Keratinocyte (primary cell): ENCODE results near the gene AXL. TPM values are rescaled to one million over a fixed set of nuclear protein-coding genes. Genes with fewer than 3 reads are reported as not detected.

Source experiments
- DNase-seq: peaks from one replicate; pipeline ENCODE4 v3.0.0-alpha.2; 2011; ENCODE audit warnings: low read depth, missing footprints, low spot score
- FAIRE-seq: peaks from 2 replicates; lab custom pipeline; 2011; peaks lifted over from hg19 to GRCh38; lab: Jason Lieb, UNC
- H2AFZ ChIP-seq: 2 replicates; pipeline ENCODE4 v1.6.0; 2012; ENCODE audit warnings: low read length, control low read depth, inconsistent platforms; ENCODE audit not compliant: control insufficient read depth
- H3K27ac ChIP-seq: 2 replicates; pipeline ENCODE4 v1.5.1; 2011; ENCODE audit warnings: low read length; ENCODE audit not compliant: control insufficient read depth, insufficient read depth
- H3K27me3 ChIP-seq: 3 replicates; pipeline ENCODE4 v1.6.0; 2011; ENCODE audit warnings: low read length; ENCODE audit not compliant: control insufficient read depth, insufficient read depth; ENCODE audit errors: extremely low read depth
- H3K36me3 ChIP-seq, 2 experiments: 2 replicates in 1 of 2; 3 replicates in 1 of 2; pipeline ENCODE4 v1.5.1; 2011; ENCODE audit warnings: low read length in 2 of 2, mild to moderate bottlenecking in 1 of 2; ENCODE audit not compliant: control insufficient read depth in 2 of 2, insufficient read depth in 2 of 2; ENCODE audit errors: extremely low read depth in 1 of 2
- H3K4me1 ChIP-seq: 3 replicates; pipeline ENCODE4 v1.5.1; 2011; ENCODE audit warnings: low read length; ENCODE audit not compliant: control insufficient read depth, insufficient read depth; ENCODE audit errors: extremely low read depth
- H3K4me2 ChIP-seq: 3 replicates; pipeline ENCODE4 v1.6.0; 2011; ENCODE audit warnings: low read depth, low read length; ENCODE audit not compliant: control insufficient read depth, insufficient read depth; ENCODE audit errors: extremely low read depth
- H3K4me3 ChIP-seq, 3 experiments: fragments of 200-600 bp in 1 of 3; sonication (generic) in 1 of 3; 2 replicates in 2 of 3; 3 replicates in 1 of 3; pipeline ENCODE4 v1.5.1; 2011 to 2016; ENCODE audit warnings: low read length in 3 of 3, mild to moderate bottlenecking in 3 of 3, control low read depth in 2 of 3, inconsistent platforms in 1 of 3, low read depth in 1 of 3, mixed read lengths in 1 of 3, mixed run types in 1 of 3, moderate library complexity in 1 of 3; ENCODE audit not compliant: control insufficient read depth in 2 of 3, insufficient read depth in 2 of 3; ENCODE audit errors: extremely low read depth in 1 of 3
- H3K79me2 ChIP-seq: 2 replicates; pipeline ENCODE4 v1.6.0; 2012; ENCODE audit warnings: low read length; ENCODE audit not compliant: control insufficient read depth, insufficient read depth
- H3K9ac ChIP-seq: 3 replicates; pipeline ENCODE4 v1.6.0; 2011; ENCODE audit warnings: low read length; ENCODE audit not compliant: control insufficient read depth, insufficient read depth; ENCODE audit errors: extremely low read depth
- H3K9me1 ChIP-seq: 3 replicates; pipeline ENCODE4 v1.6.0; 2011; ENCODE audit warnings: low read length; ENCODE audit not compliant: control insufficient read depth, insufficient read depth; ENCODE audit errors: extremely low read depth
- H3K9me3 ChIP-seq: 2 replicates; pipeline ENCODE4 v1.5.1; 2012; ENCODE audit warnings: low read depth, low read length; ENCODE audit not compliant: control insufficient read depth
- H4K20me1 ChIP-seq: 3 replicates; pipeline ENCODE4 v1.6.0; 2011; ENCODE audit warnings: low read length; ENCODE audit not compliant: control insufficient read depth, insufficient read depth; ENCODE audit errors: extremely low read depth
- CTCF ChIP-seq, 3 experiments: IDR thresholded peaks in 1 of 3; conservative IDR thresholded peaks in 1 of 3; optimal IDR thresholded peaks in 1 of 3; 2 replicates in 2 of 3; 3 replicates in 1 of 3; pipeline versions ENCODE3 to v1.5.1; 2011; ENCODE audit warnings: low read length in 3 of 3, mild to moderate bottlenecking in 3 of 3, moderate library complexity in 2 of 3, control low read depth in 1 of 3, inconsistent platforms in 1 of 3; ENCODE audit not compliant: insufficient read depth in 2 of 3; ENCODE audit errors: extremely low read depth in 1 of 3
- EZH2 ChIP-seq: IDR thresholded peaks from one replicate; pipeline ENCODE4 v1.6.1; 2012; ENCODE audit warnings: inconsistent platforms, mild to moderate bottlenecking, low read length, moderate library complexity
- dilution Hi-C: fragments of 300-500 bp; cut with MboI; formaldehyde crosslinking; loops from one replicate; pipeline ENCODE4 v1.7.0; 2020; ENCODE audit warnings: low sequenced_read_pairs; ENCODE audit not compliant: extremely low pct_ligation_motif_present
- polyA plus RNA-seq, 5 experiments: library from polyadenylated mRNA; depleted of rRNA in 3 of 5; stranded (reverse) in 3 of 5; stranded (forward) in 1 of 5; unstranded in 1 of 5; fragments of >200 nt; gene quantifications; 1 replicate in 1 of 5; 2 replicates in 3 of 5; 3 replicates in 1 of 5; pipeline versions ENCODE4 v1.2.1 to v1.2.3, GENCODE V29; 2011 to 2012; ENCODE audit warnings: missing spikeins in 2 of 5, low read depth in 1 of 5, low replicate concordance in 1 of 5

AXL gene
- polyA plus RNA-seq, 1 donor (not counting 4 experiments of a cell fraction or from before 2014, with no cell fraction given): 21.7 TPM

- dilution Hi-C loops: no loop called here
- no peak for FAIRE-seq
- no peaks in the 10 kb centered on the region for H3K9me3 ChIP-seq
Measured at GRCh38 chr19:41235480-41235879, 16.5 kb downstream of the AXL start.

GRCh38 chr19:41238244-41238643 lies 19.2 kb downstream of the AXL start:
- H3K79me2 ChIP-seq: peaks cover 2% of the 10 kb centered on the region
- no peak overlapping the region for H2AFZ ChIP-seq
- FAIRE-seq (no peak), DNase-seq (no peak)
- H3K4me2 ChIP-seq: no peak overlapping the region
- dilution Hi-C loops: no loop called here
- no peaks in the 10 kb centered on the region for H3K4me1 ChIP-seq
- TF ChIP-seq CTCF (optimal IDR thresholded peaks at IDR 0.05 in 1 of 3, IDR thresholded peaks at IDR 0.05 in 1 of 3, conservative IDR thresholded peaks at IDR 0.05 in 1 of 3; ENCODE audit: extremely low read depth in 1 of 3, insufficient read depth in 2 of 3, low read length in 3 of 3) (no peak), EZH2 (no peak)
- H3K36me3 ChIP-seq: peaks cover 9 to 29% of the 10 kb centered on the region in 2 experiments
- H3K9ac ChIP-seq: no peak overlapping the region
- H3K4me3 ChIP-seq: no peak overlapping the region
- no peaks in the 10 kb centered on the region for H3K9me1 ChIP-seq
- no peaks in the 10 kb centered on the region for H3K27me3 ChIP-seq
- H3K9me3 ChIP-seq: no peaks in the 10 kb centered on the region
- no peaks in the 10 kb centered on the region for H4K20me1 ChIP-seq
- no peak overlapping the region for H3K27ac ChIP-seq

More at GRCh38 chr19:41235480-41235879, 16.5 kb downstream of the AXL start:
- no peak for DNase-seq
- peaks cover 5 to 25% of the 10 kb centered on the region in 2 experiments for H3K36me3 ChIP-seq
- H3K27me3 ChIP-seq: no peaks in the 10 kb centered on the region
- H3K27ac ChIP-seq: no peak overlapping the region
- H2AFZ ChIP-seq: no peak overlapping the region
- peaks cover 2% of the 10 kb centered on the region for H3K79me2 ChIP-seq
- H3K9me1 ChIP-seq: no peaks in the 10 kb centered on the region
- H4K20me1 ChIP-seq: no peaks in the 10 kb centered on the region
- no peak overlapping the region for H3K9ac ChIP-seq
- H3K4me1 ChIP-seq: no peaks in the 10 kb centered on the region
- TF ChIP-seq EZH2 (no peak), CTCF (optimal IDR thresholded peaks at IDR 0.05 in 1 of 3, IDR thresholded peaks at IDR 0.05 in 1 of 3, conservative IDR thresholded peaks at IDR 0.05 in 1 of 3; ENCODE audit: extremely low read depth in 1 of 3, insufficient read depth in 2 of 3, low read length in 3 of 3) (no peak)
- no peak overlapping the region for H3K4me3 ChIP-seq
- no peak overlapping the region for H3K4me2 ChIP-seq
